BLaER1 (cell line): ENCODE measurements around the gene LGALS7.
"Not testable (repeated sequence)": the region's sequence is repeated elsewhere in the genome, so short reads cannot be mapped to it uniquely, and the experiment has no call there.

Source experiments
- H3K27ac ChIP-seq: shearing (Covaris generic); formaldehyde crosslinking; 2 replicates; pipeline ENCODE4 v1.8.1; 2022
- H3K27me3 ChIP-seq: shearing (Covaris generic); formaldehyde crosslinking; 2 replicates; pipeline ENCODE4 v1.8.1; 2022
- H3K36me3 ChIP-seq: shearing (Covaris generic); formaldehyde crosslinking; 2 replicates; pipeline ENCODE4 v1.8.1; 2022
- H3K4me1 ChIP-seq: shearing (Covaris generic); formaldehyde crosslinking; 2 replicates; pipeline ENCODE4 v1.8.1; 2022
- H3K4me2 ChIP-seq: shearing (Covaris generic); formaldehyde crosslinking; 2 replicates; pipeline ENCODE4 v1.8.1; 2022
- H3K4me3 ChIP-seq: shearing (Covaris generic); formaldehyde crosslinking; 2 replicates; pipeline ENCODE4 v1.8.1; 2022
- H3K9ac ChIP-seq: shearing (Covaris generic); formaldehyde crosslinking; 2 replicates; pipeline ENCODE4 v1.8.1; 2022
- H3K9me3 ChIP-seq: shearing (Covaris generic); formaldehyde crosslinking; 2 replicates; pipeline ENCODE4 v1.8.1; 2022
- H4K20me1 ChIP-seq: shearing (Covaris generic); formaldehyde crosslinking; 2 replicates; pipeline ENCODE4 v1.8.1; 2022
- Cebpa-rat ChIP-seq: shearing (Covaris generic); IDR thresholded peaks from 2 replicates; pipeline ENCODE4 v1.8.1; 2022

The LGALS7 gene

DNA sequence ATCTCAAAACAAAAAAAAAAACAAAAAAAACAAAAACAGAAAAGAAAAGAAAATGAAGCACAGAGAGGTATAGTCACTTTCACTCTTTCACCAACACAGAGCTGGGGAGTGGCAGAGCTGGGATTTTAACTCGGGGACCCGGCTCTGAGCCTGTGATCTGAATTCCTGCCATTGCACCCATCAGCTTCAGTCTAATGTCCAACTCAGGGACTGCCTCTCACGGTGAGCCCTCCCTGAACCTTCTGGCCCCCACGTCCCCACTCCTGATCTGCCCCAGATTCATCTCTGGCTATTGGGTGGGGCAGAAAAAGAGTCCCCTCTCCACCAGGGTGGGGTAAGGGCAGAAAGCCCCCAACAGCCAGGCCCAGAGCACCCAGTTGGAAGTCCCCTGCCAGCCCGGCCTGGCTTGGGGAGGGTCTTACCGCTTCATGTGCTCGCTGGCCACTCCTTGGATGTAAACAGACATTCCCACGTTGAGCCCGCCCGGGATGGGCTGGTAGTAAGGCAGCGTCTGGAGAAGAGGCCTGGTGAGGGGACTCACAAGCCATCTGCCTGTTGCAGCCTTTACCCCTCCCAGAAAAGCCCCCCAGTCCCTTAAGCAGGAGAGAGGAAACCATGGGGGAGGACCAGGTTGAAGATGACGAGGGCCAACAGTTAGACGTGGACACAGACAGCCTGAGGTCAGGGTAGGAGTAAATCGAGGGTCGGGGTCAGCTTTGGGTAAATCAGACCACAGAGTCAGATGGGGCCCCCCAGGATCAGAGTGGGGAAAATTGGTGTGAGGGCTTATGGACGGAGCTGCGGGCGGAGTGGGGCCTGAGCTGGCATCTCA, 38.9 kb upstream of the LGALS7 start:
- no peak for TF ChIP-seq Cebpa-rat
- H3K9ac ChIP-seq: no peak overlapping the region
- H3K27ac ChIP-seq: no peak overlapping the region

DNA sequence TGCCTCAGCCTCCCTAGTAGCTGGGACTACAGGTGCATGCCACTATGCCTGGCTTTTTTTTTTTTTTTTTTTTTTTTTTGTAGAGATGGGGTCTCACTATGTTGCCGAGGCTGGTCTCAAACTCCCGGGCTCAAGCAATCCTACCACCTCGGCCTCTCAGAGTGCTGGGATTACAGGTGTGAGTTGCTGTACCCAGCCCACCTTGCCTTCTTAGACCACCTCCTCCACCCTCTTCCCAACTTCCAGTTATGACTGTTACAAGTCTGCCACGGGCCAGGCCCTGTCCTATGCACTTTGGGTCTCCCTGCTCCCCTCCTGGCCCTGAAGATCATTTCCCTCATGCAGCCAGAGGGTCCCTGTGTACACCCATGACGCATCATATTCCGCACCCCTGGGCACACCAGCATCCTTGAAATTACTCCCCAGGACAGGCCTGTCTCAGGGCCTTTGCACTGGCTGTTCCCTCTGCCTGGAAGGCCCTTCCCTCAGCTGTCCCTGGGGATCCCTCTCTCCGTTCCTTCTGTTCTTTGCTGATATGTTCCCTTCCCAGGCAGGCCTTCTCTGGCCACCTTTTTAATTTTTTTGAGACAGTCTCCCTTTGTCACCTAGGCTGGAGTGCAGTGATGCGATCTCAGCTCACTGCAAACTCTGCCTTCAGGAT, 36.4 kb upstream of the LGALS7 start:
- Histone ChIP-seq H3K4me2 (no peak overlapping the region), H4K20me1 (no peaks in the 10 kb centered on the region), H3K9ac (no peak overlapping the region), H3K27ac (no peak overlapping the region), H3K4me3 (no peak overlapping the region), H3K27me3 (no peaks in the 10 kb centered on the region), H3K9me3 (peaks cover 7% of the 10 kb centered on the region; the same call in 1 of the 2 replicates), H3K4me1 (peaks cover 19% of the 10 kb centered on the region), H3K36me3 (peaks cover 9% of the 10 kb centered on the region)
- TF ChIP-seq Cebpa-rat: no peak

More for the DNA sequence above, 38.9 kb upstream of the LGALS7 start:
- Histone ChIP-seq H4K20me1 (no peaks in the 10 kb centered on the region), H3K4me2 (no peak overlapping the region), H3K4me3 (no peak overlapping the region), H3K4me1 (peaks cover 6% of the 10 kb centered on the region), H3K27me3 (no peaks in the 10 kb centered on the region), H3K36me3 (peaks cover 34% of the 10 kb centered on the region), H3K9me3 (peaks cover 7% of the 10 kb centered on the region; the same call in 1 of the 2 replicates)

DNA sequence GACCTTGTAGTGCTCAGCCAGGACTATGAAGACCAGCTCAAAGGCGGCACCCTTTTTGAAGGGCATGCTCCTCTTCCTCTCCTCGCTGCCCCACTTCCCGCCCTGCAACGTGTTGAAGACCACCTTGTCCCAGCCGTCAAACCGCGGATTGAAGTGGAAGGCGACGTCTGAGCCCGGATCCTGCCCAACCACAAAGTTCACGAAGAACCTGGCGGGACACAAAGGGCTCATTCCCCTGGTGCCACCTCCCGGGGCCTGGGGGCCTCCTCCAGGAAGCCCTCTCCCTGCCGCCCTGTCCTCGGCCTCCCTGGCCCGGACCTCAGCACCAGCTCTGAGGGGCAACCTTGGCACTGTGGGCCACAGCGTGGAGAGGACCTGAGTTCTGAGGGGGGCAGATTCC, 35.4 kb upstream of the LGALS7 start:
- Histone ChIP-seq H3K4me2 (no peak overlapping the region), H3K27ac (no peak overlapping the region), H3K36me3 (peaks cover 4% of the 10 kb centered on the region; the same call in 1 of the 2 replicates), H4K20me1 (no peaks in the 10 kb centered on the region), H3K9me3 (peaks cover 7% of the 10 kb centered on the region; the same call in 1 of the 2 replicates), H3K4me3 (no peak overlapping the region), H3K4me1 (peaks cover 19% of the 10 kb centered on the region), H3K9ac (no peak overlapping the region), H3K27me3 (no peaks in the 10 kb centered on the region)
- no peak for TF ChIP-seq Cebpa-rat

DNA sequence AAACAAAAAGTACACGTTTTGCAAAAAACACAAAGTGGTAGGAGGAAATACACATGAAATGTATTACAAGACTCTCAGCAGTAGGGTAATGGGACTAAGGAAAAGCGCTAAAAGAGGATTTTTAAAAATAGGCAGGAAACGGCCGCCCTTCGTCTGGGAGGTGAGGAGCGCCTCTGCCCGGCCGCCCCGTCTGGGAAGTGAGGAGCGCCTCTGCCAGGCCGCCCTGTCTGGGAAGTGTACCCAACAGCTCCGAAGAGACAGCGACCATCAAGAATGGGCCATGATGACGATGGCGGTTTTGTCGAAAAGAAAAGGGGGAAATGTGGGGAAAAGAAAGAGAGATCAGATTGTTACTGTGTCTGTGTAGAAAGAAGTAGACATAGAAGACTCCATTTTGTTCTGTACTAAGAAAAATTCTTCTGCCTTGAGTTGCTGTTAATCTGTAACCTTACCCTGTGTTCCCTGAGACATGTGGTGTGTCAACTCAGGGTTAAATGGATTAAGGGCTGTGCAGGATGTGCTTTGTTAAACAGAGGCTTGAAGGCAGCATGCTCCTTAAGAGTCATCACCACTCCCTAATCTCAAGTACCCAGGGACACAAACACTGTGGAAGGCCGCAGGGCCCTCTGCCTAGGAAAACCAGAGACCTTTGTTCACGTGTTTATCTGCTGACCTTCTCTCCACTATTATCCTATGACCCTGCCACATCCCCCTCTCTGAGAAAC, 34.2 kb upstream of the LGALS7 start:
- not testable (repeated sequence) for H3K4me3 ChIP-seq, H3K27me3 ChIP-seq, H3K9me3 ChIP-seq, H3K9ac ChIP-seq, H3K27ac ChIP-seq, H4K20me1 ChIP-seq, H3K4me2 ChIP-seq, H3K36me3 ChIP-seq
- H3K4me1 ChIP-seq: peaks cover 19% of the 10 kb centered on the region

DNA sequence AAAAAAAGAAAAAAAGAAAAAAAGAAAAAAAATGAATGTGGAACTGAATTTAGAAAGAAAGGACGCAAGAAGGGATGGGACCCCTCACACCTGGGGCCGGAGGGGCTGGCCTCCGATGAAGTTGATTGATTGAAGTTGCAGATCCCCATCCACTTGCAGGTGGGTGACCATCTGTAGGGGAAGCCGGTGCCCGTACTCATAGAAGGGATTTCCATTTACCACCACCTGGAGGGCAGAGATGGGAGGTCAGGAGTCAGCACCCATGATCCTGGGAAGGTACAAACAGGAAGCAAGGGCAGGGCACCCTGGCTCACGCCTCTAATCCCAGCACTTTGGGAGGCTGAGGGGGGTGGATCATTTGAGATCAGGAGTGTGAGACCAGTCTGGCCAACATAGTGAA, 33.1 kb upstream of the LGALS7 start:
- H3K27ac ChIP-seq: no peak overlapping the region
- peaks cover 4% of the 10 kb centered on the region; the same call in 1 of the 2 replicates for H3K36me3 ChIP-seq
- H4K20me1 ChIP-seq: no peaks in the 10 kb centered on the region
- peaks cover 7% of the 10 kb centered on the region; the same call in 1 of the 2 replicates for H3K9me3 ChIP-seq
- H3K4me3 ChIP-seq: no peak overlapping the region
- TF ChIP-seq Cebpa-rat: no peak
- H3K9ac ChIP-seq: no peak overlapping the region
- H3K27me3 ChIP-seq: no peaks in the 10 kb centered on the region
- peaks cover 19% of the 10 kb centered on the region for H3K4me1 ChIP-seq
- H3K4me2 ChIP-seq: no peak overlapping the region

DNA sequence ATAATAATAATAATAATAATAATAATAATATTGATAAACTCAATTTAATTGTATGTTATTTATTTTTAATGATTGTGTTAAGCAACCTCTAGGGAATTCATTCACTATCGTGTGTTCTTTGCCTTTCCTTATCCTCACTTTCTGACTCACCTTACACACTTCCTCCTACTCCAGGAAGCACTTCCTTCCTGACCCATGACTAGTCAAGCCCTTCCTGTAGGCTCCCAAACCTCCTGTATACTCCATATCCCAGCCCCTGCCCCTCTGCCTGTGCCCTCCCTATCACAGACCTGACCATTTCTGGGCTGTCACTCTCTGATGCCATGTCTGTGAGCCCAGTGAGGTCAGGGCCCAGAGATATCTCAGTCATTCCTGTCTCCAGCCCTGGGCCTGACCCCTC, 31.9 kb upstream of the LGALS7 start:
- H4K20me1 ChIP-seq: no peaks in the 10 kb centered on the region
- no peak overlapping the region for H3K27ac ChIP-seq
- H3K4me3 ChIP-seq: no peak overlapping the region
- H3K36me3 ChIP-seq: peaks cover 4% of the 10 kb centered on the region; the same call in 1 of the 2 replicates
- H3K9me3 ChIP-seq: peaks cover 7% of the 10 kb centered on the region; the same call in 1 of the 2 replicates
- TF ChIP-seq Cebpa-rat: no peak
- no peak overlapping the region for H3K9ac ChIP-seq
- peaks cover 19% of the 10 kb centered on the region for H3K4me1 ChIP-seq
- no peaks in the 10 kb centered on the region for H3K27me3 ChIP-seq
- H3K4me2 ChIP-seq: 0 out of 2 replicates have a peak overlapping the region, but pooled peaks have one; percentile 22

DNA sequence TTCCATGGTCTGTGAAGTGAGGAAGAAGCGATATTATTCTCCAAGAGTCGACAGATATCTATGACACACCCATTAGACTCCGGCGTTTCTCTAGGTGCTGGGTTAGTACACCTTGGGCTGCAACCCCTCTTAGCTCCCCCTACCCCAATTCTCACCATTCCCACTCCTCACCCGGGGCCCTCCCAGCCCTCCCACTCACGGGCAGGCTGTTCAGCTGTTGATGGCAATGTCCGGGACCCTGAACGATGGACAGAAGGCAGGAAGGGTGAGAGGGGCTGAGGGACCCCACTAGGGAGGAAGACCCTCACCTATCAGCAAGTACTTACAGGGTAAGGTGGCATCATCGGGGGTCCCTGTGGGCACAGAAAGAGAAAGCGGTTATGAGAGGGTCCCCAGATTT, 30.2 kb upstream of the LGALS7 start:
- H3K27ac ChIP-seq: no peak overlapping the region
- no peaks in the 10 kb centered on the region for H4K20me1 ChIP-seq
- TF ChIP-seq Cebpa-rat: no peak
- no peaks in the 10 kb centered on the region for H3K27me3 ChIP-seq
- no peak overlapping the region for H3K4me3 ChIP-seq
- no peak overlapping the region for H3K4me2 ChIP-seq
- H3K9me3 ChIP-seq: peaks cover 3% of the 10 kb centered on the region; the same call in 1 of the 2 replicates
- H3K9ac ChIP-seq: no peak overlapping the region
- H3K4me1 ChIP-seq: peaks cover 19% of the 10 kb centered on the region
- H3K36me3 ChIP-seq: no peaks in the 10 kb centered on the region

DNA sequence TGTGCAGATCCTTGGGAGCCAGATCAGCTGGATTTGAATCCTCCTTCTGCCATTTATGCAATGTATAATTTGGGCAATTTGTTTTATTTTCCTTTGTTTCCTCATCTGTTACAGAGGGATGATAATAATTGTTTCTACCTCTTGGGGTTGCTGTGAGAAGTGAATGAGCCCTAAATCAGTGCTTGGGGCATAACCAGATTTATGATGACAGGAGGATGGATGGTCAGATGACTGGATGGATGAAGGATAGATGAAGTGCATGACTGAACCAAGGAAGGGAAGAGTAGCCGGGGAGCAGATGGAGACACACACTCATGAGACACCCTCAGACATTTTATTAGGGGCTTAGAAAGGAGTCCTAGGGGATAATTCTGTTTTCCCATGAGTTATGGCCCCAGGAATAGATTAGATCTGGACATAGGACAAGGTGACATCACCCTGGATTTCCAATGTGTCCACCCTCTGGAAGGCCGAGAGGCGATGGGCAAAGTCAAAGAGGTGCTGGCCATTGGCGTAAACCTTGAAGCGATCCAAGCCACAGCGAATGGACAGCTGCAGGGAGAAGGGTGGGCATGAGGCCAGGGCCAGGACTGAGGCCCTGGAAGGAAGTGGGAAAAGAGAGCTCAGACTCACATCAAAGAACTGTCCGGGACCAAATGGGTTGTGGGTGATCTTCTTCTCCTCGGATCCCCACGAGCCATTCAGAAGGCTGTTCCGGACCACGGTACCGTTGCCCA, 28.2 kb upstream of the LGALS7 start:
- Histone ChIP-seq H3K9me3 (no peaks in the 10 kb centered on the region), H3K4me1 (peaks cover 6% of the 10 kb centered on the region), H3K4me2 (no peak overlapping the region), H3K9ac (no peak overlapping the region), H3K27ac (no peak overlapping the region), H3K36me3 (no peaks in the 10 kb centered on the region), H3K4me3 (no peak overlapping the region), H3K27me3 (no peaks in the 10 kb centered on the region), H4K20me1 (no peaks in the 10 kb centered on the region)
- TF ChIP-seq Cebpa-rat: no peak
